ENCODE data around the gene ZNF519.
"Not testable (repeated sequence)": the region's sequence is repeated elsewhere in the genome, so short reads cannot be mapped to it uniquely, and the experiment has no call there.

Gene ZNF519

DNA sequence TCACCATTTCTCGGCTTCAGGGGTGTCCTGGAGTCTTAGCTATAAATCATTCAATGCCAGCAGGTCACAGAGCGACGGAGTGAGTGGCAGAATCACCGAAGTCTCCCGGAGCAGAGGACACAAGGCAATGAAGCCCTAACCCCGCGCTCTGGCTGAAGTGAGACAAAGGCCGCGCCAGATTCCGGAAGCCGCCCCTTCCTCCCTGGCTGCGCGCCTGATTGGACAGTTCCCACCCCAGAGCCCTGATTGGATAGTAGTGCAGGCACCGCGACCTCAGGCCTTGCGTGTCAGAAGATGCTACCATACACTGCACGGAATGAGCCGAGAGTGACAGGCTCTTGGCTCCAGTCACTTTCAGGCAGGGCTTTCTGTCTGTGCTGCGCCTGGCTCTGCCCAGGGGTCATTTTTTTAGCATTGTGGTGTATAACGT, at the start of gene ZNF519:
Gene ZNF519, minus strand, starts transcription at position 165 of the 430 bp plus-strand sequence. Its CDS starts 158 bp downstream, at position 7.
- DNase-seq = peak; percentile 91 to 94

DNA sequence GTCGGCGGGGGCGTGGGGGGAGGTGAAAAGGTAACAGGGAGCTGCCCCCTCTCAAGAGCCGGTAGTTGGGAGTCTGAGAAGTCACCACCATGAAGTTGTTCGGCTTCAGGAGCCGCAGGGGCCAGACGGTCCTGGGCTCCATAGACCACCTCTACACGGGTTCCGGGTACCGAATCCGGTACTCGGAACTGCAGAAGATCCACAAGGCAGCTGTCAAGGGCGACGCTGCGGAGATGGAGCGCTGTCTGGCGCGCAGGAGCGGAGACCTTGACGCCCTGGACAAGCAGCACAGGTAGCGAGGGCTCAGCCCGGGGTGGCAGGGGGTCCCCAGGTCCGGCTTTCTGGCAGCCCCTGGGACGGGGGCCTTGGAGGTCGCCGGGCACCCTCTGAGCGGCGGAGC, 47.1 kb upstream of the ZNF519 start:
- peak in 1 of 2 experiments; percentile 41 for DNase-seq

DNA sequence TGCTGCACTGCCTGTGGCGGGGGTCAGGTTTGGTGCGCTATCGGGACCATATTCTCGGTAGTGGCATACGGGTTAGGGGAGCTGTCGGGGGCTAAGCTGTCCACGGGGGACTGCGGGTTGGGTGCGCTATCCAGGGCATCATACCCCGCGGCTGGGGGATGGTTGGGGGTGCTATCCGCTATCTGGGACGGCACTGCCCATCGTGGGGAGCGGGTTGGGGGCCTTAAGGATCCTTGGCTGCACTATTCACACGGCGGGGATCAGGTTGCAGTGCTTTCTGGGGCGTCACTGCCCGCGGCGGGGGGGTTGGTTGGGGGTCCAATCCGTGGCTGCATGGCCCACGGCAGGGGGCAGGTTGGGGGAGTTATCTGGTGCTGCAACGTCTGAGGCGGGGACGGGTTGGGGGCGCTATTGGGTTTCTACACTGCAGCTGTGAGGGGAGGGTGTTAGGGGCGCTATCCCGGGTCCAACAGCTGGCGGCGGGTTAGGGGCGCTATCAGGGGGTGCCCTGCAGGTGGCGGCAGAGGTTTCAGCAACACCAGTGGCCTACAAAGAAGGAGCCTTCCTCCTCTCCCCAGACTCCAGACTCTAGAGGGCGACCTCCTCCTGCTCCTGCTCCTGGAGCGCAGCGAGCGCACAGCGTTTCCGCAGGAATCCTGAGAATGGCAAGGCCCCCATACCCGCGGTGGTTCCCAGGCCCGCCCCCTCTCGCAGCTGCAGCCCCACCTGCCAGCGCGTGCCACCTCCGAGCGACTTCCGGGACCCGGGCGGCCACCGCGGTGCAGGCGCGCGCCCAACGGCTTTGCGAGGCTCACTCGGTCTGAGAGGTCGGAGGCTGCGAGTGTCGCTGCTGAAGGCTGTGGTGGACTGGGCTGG, 46.3 kb upstream of the ZNF519 start:
- peak; percentile 81 to 92 for DNase-seq

DNA sequence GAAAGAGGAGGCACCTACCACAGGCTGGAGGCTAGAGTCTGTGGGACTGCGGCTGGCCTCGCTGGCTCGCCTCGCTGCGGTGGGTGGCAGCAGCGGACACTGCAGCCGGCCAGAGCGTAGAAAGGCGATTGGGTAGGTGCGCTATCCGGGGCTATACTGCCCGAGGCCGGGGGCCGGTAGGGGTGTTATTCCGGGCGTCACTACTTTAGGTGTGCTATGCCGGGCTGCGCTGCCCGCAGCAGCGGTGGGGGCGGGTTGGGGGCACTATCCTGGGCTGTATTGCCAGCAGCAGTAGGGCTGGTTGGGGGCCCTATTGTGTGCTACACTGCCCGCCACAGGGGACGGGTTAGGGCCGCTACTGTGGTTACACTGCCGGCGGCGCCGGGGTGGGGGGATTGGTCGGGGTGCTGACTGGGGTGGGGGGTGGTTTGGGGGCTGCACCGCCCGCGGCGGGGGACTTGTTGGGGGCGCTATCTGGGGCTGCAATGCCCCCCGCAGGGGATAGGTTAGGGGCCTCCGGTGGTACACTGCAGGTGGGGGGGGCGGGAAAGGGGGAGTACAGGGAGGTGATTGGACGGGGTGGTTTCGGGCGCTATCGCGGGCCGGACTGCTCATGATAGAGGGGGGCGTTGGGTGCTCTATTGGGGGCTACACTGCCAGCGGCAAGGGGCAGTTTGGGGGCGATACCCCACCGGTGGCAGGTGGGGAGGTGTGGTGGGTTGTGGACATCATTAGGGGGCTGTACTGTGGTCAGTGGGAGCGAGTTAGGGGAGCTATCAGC, 45.5 kb upstream of the ZNF519 start:
- DNase-seq = not testable (repeated sequence)

DNA sequence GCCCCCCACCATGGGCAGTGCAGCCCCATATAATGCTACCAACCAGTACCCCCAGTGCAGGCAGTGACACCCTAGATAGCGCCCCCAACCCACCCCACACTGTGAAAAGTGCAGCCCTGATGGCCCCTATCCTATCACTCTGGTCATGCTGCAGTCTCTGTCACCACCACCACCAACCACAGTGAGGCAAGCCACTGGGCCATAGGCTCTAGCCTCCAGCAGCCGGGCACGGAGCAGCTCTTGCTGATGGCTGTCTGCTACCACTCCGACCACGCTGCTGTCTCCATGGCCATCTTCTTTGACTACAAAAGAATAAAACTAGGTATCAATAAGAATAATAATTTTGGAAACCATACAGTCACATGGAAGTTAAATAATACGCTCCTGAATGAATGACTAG, 43.2 kb upstream of the ZNF519 start:
- DNase-seq = not testable (repeated sequence)

DNA sequence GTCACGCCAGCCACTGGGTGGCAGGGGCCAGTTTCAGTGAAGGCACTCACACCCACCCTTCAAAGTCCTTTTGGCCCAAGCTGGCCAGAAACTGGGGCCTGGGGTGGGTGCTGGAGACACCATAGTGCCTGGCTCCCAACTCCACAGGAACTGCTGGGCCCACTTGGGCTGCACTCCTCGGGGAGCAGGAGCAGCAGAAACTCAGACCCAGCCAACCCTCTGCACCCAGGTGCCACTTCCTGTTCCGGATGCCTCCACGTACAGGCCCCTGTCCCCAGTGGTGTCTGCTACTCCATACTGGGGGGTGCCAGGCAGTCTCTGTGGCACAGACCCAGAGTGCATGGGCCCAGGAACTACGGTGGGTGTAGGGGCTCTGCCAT, 42.5 kb upstream of the ZNF519 start:
- no peak for DNase-seq

DNA sequence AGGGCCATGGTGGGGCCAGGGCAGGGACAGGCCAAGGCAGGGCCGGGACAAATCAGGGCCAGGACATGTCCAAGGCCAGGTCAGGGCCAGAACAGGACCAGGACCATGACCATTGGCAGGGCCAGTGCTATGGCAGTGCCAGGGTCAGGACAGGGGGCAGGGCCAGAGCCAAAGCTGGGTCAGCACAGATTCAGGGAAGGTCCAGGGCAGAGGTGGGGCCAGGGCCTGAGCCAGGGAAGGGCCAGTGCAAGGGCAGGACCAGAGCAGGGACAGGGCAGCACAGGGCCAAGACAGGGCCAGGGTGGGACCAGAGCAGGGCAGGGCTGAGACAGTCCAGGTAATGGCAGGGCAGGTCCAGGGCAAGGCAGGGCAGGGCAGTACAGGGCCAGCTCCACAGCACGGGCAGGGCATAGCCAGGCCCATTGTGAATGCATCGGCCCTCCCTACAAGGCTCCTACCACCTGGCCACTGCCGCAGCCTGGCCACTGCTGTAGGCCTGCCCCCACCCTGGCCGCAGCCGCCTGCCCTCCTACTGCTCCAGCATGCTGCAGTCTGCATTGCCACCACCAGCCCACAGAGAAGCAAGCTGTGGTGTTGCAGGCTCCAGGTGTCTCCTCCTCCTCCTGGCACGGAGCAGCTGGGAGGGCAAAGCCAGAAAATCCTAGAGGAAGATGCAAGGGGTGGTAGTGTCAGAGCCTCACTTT, 41.9 kb upstream of the ZNF519 start:
- not testable (repeated sequence) for DNase-seq

DNA sequence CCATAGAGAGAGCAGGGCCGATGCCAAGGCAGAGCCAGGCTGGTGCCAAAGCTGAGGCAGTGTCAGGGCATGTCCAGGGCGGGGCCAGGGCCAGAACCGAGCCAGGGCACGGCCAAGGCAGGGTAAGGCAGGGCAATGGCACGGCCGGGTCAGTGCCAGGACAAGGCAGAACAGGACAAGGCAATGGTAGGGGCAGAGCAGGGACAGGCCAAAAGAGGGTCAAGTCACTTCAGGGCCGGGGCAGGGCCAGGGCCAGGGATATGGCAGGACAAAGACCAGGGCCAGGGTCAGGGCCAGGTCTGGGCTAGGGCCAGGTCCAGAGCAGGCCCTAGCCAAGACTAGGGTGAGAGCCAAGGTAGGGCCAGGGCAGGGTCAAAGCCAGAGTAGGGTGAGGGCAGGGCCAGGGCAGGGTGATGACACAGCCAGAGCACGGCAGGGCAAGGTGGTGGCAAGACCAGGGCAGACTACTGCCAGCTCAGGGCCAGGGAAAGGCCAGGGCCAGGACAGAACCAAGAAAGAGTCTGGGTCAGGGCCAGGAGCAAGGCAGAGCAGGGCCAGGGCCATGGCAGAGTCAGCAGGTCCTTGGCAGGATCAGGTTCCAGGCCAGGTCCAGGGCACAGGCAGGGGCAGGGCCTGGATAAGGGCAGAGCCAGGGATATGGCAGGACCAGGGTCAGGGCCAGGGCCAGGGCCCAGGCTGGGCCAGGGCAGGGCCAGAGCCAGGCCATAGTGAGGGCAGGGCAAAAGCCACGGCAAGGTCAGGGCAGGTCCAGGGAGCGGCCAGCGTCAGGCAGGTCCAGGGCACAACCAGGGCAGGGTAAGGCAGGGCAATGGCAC, 41.1 kb upstream of the ZNF519 start:
- DNase-seq = not testable (repeated sequence)

DNA sequence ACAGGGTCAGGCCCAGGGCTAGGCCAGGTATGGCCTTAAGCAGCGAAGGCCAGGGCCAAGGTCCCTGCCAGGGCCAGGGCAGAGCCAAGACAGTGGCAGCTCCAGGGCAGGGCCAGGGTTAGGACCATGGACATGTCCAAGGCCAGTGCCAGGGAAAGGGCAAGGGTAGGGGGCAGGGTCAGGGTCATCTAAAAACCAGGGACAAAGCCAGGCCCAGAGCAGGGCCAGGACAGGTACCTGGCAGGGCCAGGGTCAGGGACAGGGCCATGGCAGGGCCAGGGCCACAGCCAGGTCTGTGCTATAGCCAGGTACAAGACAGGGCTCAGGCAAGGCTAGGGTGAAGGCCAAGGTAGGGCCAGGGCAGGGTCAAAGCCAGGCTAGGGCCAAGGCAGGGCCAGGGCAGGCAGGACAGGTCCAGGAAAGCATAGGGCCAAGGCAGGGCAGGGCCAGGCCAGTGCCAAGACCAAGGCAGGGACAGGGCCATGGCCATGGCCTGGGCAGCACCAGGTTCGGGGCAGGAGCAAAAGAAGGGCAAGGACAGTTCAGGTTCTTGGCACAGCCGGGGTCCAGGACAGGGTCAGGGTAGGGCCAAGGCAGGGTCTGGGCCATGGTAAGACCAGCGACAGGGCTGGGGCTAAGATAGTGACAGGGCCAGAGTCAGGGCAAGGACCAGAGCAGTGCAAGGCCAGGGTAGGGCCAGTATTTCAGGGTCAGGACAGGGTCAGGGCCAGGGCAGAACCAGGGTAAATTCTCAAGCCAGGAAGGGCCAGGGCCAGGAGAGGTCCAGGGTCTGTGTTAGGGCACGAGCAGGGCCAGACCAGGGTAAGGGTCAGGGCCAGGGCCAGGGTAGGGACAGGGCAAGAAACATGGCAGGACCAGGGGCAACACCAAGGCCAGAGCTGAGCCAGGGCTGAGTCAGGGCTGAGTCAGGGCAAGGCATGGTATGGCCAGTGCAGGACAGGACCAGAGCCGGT, 40.2 kb upstream of the ZNF519 start:
- not testable (repeated sequence) for DNase-seq

DNA sequence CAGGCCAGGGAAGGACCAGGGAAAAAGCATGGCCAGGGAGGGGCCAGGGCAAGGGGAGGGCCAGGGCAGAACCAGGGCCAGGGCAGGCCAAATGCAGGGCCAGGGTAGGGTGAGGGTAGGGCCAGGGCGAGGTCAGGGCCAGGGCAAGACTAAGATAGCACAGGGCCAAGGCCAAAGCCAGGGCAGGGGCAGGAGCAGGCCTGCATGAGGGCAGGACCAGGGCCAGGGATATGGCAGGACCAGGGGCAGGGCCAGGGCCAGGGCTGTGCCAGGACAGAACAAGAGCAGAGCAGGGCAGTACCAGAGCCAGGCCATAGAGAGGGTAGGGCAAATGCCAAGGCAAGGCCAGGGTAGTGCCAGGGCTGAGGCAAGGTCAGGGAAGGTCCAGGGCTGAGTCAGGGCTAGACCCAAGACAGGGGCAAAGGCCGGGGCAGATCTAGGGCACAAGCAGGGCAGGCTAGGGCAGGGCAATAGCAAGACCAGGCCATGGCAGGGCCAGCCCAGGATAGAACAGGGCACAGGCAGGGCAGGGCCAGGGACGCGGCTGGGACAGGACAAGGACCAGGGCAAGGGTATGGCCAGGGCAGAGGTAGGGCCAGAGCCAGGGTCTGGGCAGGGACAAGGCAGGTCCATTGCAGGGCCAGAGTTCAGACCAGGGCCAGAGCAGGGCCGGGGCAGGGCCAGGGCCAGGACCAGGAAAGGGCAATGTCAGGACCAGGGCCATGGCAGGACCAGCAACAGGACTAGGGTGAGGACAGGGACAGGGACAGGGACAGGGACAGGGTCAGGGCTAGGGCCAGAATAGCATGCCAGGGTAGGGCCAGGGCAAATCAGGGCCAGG, 39.3 kb upstream of the ZNF519 start:
- DNase-seq = not testable (repeated sequence)

DNA sequence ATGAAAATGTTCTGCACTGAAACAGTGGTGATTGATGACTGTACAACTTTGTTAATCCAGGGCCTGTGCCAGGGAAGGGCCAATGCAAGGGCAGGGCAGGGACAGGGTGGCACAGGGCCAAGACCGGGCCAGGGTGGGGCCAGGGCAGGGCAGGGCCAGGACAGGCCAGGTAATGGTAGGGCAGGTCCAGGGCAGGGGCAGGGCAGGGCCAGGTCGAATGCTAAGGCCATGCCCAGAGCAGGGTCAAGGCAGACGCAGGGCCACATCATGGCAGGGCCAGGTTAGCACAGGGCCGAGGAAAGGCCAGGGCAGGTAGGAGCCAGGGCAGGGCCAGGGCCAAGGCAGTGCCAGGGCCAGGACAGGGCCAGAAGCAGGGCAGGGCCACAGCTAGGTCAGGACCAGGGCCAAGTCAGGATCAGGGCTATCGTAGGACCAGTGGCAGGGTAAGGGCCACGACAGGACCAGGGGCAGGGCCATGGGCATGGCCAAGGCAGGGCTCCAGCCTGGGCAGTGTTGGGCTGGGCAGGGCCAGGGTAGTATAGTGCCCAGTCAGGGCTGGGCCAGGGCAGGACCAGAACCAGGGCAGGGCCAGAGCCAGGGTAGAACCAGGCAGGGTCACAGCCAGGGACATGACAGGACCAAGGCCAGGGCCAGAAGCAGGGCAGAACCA, 38.3 kb upstream of the ZNF519 start:
- DNase-seq = not testable (repeated sequence)

DNA sequence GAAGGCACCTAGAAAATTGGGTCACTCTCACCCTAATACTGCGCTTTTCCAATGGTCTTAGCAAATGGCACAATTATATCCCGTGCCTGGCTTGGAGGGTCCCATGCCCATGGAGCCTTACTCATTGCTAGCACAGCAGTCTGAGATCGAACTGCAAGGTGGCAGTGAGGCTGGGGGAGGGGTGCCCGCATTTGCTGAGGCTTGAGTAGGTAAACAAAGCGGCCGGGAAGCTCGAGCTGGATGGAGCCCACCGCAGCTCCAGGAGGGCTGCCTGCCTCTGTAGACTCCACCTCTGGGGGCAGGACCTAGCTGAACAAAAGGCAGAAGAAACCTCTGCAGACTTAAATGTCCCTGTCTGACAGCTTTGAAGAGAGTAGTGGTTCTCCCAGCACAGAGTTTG, 30.7 kb upstream of the ZNF519 start:
- not testable (repeated sequence) for DNase-seq

DNA sequence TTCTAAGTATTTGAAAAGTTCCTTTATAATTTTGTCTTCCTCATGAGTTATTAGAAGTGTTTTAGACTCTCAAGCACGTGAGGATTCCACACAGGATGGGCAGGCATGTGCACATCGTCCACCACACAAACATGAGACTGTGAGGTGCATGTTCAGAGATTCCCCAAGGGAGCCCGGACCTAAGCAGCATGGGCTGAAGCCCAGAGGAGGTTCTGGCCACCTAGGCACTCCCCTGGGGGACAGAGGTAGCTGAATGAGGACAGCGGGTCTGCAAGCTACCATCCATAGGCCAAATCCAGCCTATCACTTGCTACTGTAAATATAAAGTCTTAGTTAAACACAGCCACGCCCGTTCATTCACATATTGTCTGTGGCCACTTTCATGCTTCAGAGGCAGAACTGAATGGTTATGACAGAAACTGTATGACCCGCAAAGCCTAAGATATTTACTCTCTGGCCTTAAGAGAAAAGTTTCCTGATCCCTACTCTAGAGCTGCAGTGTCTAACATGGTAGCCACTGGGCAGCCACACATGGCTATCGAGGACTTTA, 19.4 kb upstream of the ZNF519 start:
- DNase-seq = not testable (repeated sequence)

DNA sequence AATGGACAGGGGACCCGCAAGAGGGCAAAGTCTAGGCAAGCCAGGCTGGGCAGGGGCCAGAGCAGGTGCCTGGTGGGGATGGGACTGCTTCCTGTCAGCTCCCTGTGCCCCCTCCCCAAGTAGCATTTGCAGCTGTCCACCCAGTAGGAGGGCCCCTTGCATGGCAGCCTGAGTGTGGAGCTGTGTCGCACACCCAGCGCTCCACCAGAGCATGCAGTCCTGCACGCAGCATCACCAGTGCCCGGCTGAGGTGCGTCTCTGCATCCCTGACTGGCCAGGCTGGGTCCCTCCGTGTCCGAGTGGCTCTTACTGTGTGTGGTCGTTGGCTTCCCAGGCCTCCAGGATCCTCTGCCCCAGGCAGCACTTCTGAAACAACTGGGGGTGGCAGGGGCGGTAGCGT, 18.5 kb upstream of the ZNF519 start:
- not testable (repeated sequence) for DNase-seq

DNA sequence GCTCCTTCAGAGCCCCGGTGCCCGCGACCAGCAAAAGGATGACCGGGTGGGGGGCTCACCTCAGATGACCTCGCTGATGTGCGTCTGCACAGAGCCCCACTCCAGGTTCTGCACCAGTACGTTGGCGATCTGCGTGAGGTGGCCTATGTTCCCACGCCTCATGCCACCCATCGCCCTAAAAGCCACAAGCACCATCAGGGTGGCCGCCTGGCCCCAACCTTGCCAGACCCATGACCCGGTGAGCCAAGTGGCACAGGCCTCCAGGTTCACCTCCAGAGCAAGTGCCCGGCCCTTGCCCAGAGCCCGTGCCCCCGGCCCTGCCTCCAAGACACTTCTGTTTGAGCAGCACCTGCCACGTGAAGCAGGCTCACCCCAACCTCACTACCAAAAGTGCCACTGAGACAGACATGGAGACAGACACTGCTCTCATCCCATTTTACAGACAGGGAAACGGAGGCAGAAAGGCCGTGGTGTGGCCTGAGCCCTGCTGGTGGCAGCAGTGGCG, 17.7 kb upstream of the ZNF519 start:
- not testable (repeated sequence) for DNase-seq

DNA sequence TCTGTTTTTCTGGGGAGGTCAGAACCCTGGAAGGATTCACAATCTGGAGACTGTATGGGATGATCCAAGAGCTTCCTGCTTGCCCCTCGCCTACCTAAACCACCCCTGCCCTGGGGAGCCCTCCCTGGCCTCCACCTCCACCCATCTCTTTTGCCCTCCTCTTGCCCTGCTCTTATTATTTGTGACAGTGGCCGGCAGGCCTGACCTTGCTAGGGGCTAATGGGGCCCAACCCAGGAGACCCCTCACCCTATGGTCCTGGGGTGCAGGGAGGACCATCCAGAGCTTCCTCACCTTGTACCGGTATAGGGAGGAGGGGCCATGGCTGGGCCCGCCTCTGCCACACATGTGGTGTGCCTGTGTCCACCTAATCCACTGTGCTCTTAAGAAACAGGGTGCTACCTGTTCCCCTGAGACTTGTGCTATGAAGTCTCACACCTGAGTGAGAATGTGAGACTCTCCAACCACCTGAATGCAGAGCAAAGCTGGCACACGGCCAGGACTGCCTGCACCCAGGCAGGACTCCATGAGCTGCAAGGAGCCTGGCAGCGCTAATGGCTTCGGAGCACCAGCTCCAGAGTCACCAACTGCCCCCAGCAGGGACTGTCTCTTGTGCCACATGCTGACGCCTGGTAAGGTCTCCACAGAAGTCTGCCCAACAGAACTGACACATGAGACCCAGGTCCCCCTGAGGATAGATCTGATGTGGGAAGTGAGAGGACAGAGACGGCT, 17.1 kb upstream of the ZNF519 start:
- DNase-seq = not testable (repeated sequence)

DNA sequence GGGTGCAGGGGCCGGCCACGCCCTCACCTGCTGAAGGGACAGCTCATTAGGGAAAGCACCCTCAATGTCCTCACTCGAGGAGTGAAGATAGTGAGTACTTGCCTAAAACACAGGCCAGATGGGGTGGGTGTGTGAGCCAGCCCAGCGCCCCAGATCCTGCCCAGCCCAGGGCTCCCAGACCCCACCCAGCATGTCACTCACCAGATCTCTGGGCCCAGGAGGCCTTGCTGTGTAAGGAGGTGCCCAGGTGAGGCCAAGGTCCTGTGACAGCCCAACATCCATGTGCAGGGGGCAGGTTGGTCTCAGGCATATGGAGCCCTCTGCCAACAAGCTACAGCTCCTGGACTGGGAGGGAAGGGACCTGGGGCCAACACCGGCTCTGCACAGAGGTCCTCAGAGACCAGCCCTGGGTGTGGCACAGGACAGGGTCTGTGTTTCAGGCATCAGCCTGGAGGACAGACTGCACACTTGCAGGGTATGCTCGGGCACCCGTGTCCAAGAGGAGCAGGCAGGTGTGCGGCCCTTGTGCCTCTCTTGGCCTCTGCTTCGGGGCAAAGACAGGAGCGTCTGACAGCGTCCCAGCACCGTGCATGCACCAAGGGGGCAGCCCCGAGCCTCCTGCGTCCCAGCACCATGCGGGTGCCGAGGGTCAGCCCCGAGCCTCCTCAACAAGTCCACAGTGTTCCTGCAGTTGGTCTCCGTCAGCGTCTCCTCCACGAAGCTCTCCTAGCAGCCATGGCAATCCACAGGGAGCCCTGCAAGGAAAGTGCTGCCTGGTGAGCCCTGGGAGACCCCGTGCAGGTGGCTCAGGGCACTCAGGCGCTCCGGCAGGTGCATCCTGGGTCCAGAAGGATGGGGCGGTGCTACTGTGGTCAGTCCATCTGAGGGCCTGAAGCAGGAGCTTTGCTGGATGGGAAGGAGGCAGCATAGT, 16.0 kb upstream of the ZNF519 start:
- DNase-seq = not testable (repeated sequence)

Data from NCI-H524 (cell line).